Thymus (tissue), 11 donors: ENCODE measurements around the gene MRFAP1. TPM values are rescaled to one million over a fixed set of nuclear protein-coding genes. Genes with fewer than 3 reads are reported as not detected.

Experiments used
- DNase-seq, 9 donors: peaks; one replicate each; pipeline ENCODE4 v3.0.0-alpha.2; 2013; ENCODE audit warnings: low spot score in 9 of 9, low read depth in 6 of 9, missing footprints in 1 of 9
- H3K27ac ChIP-seq, 2 donors: one replicate each; pipeline ENCODE4 v1.5.1; 2013; ENCODE audit warnings: control low read depth in 1 of 2, low read depth in 1 of 2, low read length in 1 of 2, mild to moderate bottlenecking in 1 of 2, moderate library complexity in 1 of 2
- H3K27me3 ChIP-seq, 2 donors: one replicate each; pipeline ENCODE4 v1.5.1; 2013; ENCODE audit warnings: low read length in 1 of 2; ENCODE audit not compliant: control insufficient read depth in 2 of 2, insufficient read depth in 1 of 2
- H3K36me3 ChIP-seq, 2 donors: one replicate each; pipeline ENCODE4 v1.5.1; 2013; ENCODE audit warnings: low read length in 1 of 2, mild to moderate bottlenecking in 1 of 2, moderate library complexity in 1 of 2; ENCODE audit not compliant: control insufficient read depth in 2 of 2, insufficient read depth in 2 of 2
- H3K4me1 ChIP-seq, 2 donors: one replicate each; pipeline ENCODE4 v1.5.1; 2013; ENCODE audit warnings: low read length in 2 of 2; ENCODE audit not compliant: control insufficient read depth in 2 of 2, insufficient read depth in 2 of 2
- H3K4me3 ChIP-seq, 2 donors: one replicate each; pipeline ENCODE4 v1.5.1; 2013; ENCODE audit warnings: low read length in 2 of 2, control low read depth in 1 of 2, mild to moderate bottlenecking in 1 of 2
- H3K9me3 ChIP-seq, 2 donors: one replicate each; pipeline ENCODE4 v1.5.1; 2013; ENCODE audit warnings: low read length in 1 of 2, mild to moderate bottlenecking in 1 of 2; ENCODE audit not compliant: control insufficient read depth in 2 of 2, insufficient read depth in 1 of 2
- WGBS: extraction: QIAGEN DNeasy Blood & Tissue Kit; methylation state at CpG from one replicate; pipeline ENCODE4 v1.1.7; 2013; 5-methylcytosine and 5-hydroxymethylcytosine counted together
- polyA plus RNA-seq: library from polyadenylated mRNA; stranded (reverse); fragments of 200-250 nt; gene quantifications from one replicate; pipeline ENCODE4 v1.2.3, GENCODE V29; 2013
- total RNA-seq: library from RNA; stranded (reverse); fragments of 120-200 nt; gene quantifications from one replicate; pipeline ENCODE4 v1.2.4, GENCODE V29; 2013
- donor health status: healthy.

The MRFAP1 gene
- total and polyA plus RNA-seq, 2 donors: 67.3 to 302 TPM

DNA sequence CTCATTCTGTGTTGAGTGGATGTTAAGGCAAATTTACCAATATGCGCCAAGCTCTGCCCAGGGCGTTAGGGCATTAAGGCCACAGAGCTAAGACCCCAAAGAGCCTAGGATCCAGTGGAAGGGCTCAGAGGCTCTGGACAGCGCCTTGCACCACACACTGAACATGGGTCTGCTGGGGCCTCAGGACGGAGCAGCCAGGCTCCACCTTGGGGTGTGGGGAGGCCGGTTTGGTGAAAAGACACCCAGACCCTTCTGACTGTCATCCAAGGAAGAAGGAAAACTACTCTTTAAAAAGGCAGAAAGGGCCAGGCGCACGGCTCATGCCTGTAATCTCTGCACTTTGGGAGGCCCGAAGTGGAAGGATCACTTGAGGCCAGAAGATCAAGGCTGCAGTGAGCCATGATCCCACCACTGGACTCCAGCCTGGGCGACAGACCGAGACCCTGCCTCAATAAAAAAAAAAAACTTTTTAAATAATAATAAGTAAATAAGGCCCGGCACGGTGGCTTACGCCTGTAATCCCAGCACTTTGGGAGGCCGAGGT, 1.3 kb upstream of the MRFAP1 start:
- no peaks in the 10 kb centered on the region for H3K9me3 ChIP-seq
- peaks cover 16 to 21% of the 10 kb centered on the region in 2 donors for H3K36me3 ChIP-seq
- H3K27me3 ChIP-seq: no peaks in the 10 kb centered on the region
- H3K27ac ChIP-seq: no peak overlapping the region
- 98% methylated on average over 14 of the region's 14 CpGs for WGBS
- peaks cover 12 to 16% of the 10 kb centered on the region in 2 donors for H3K4me1 ChIP-seq
- H3K4me3 ChIP-seq: no peak overlapping the region
- no peak for DNase-seq

DNA sequence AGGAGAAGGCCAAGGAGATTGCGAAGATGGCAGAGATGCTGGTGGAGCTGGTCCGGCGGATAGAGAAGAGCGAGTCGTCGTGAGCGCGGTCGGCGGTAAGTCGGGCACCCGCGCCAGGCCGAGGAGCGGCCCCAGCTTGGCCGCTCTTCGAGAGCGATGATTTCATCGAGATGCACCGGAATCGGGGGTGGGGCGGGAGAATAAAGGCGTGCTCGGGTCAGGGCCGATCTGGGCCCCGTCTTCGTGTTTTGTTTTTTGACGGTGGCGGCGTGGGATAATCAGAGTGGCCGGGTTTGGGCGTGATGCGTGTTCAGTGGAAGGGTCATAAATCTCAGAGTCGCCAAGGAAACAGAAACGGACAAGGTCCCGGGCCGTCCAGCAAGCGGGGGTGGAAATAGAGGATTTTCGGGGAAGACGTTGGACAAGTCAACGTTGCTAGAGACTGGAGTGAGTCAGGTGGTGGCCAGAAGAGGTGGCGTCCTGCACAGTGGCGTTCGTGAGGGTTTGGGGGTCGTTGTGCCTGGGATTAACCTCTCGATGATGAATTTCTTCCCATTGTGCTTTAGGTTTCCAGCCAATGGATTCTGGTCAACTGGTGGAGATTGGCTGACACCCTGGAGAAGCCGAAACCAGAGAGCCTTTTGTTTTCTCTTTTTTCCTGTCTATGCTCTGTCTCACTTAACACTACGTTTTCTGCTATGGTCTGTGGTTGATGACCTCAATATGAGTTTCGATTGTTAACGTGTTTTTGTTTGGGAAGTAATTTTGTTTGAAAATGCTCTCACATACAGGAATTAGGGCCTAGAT, 882 bp downstream of the MRFAP1 start:
- Histone ChIP-seq H3K4me1 (peaks cover 12 to 16% of the 10 kb centered on the region in 2 donors), H3K4me3 (peak overlapping the region; percentile 93 to 99), H3K27me3 (no peaks in the 10 kb centered on the region), H3K36me3 (peaks cover 16 to 21% of the 10 kb centered on the region in 2 donors), H3K9me3 (no peaks in the 10 kb centered on the region), H3K27ac (peak overlapping the region; percentile 99 to 100)
- DNase-seq: peak in 4 of 9 donors; percentile 26 to 60 (median 36)
- 1% methylated on average over 50 of the region's 50 CpGs for WGBS

- peaks cover 12 to 16% of the 10 kb centered on the region in 2 donors for H3K4me1 ChIP-seq
- peak overlapping the region; percentile 93 to 99 for H3K4me3 ChIP-seq
- WGBS: 81% methylated on average over 5 of the region's 5 CpGs
- peaks cover 16 to 21% of the 10 kb centered on the region in 2 donors for H3K36me3 ChIP-seq
- H3K27me3 ChIP-seq: no peaks in the 10 kb centered on the region
- H3K27ac ChIP-seq: peak overlapping the region in 1 of 2 donors; percentile 100
- no peaks in the 10 kb centered on the region for H3K9me3 ChIP-seq
- no peak for DNase-seq
Measured at GRCh38 chr4:6641971-6642320, 1.5 kb downstream of the MRFAP1 start.

- Histone ChIP-seq H3K27ac (no peak overlapping the region), H3K4me1 (peaks cover 12 to 16% of the 10 kb centered on the region in 2 donors), H3K36me3 (peaks cover 16 to 21% of the 10 kb centered on the region in 2 donors), H3K27me3 (no peaks in the 10 kb centered on the region), H3K9me3 (no peaks in the 10 kb centered on the region), H3K4me3 (no peak overlapping the region)
- DNase-seq: no peak
- WGBS: 96% methylated on average over 8 of the region's 8 CpGs
Measured at GRCh38 chr4:6643141-6643847, 2.8 kb downstream of the MRFAP1 start.

GRCh38 chr4:6644792-6645530, 4.5 kb downstream of the MRFAP1 start:
- no peaks in the 10 kb centered on the region for H3K9me3 ChIP-seq

DNA sequence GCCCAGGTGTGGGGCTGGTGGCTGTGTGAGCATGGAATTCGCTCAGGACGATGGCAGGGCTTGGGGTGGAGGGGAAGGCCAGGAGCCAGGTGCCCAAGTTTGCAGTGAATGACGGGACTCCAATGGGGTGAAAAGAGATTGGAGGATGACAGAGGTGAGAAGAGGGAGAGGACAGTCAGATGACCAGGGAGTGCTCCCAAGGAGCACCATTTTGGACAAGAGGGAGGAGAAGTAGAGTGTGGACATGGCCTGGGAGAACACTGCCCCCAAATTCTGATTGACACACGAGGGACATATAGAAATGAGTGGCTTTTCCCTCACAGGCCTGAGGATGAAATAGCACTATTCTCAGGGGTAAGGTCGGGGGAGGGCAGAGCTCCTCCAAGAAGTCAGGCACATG, 6.7 kb downstream of the MRFAP1 start:
- Histone ChIP-seq H3K9me3 (no peaks in the 10 kb centered on the region), H3K27me3 (no peaks in the 10 kb centered on the region), H3K27ac (no peak overlapping the region), H3K4me1 (peaks cover 3 to 6% of the 10 kb centered on the region in 2 donors), H3K36me3 (peaks cover 9 to 14% of the 10 kb centered on the region in 2 donors), H3K4me3 (no peak overlapping the region)
- DNase-seq: no peak
- WGBS: 95% methylated on average over 5 of the region's 5 CpGs

More at GRCh38 chr4:6644792-6645530, 4.5 kb downstream of the MRFAP1 start:
- H3K4me3 ChIP-seq: no peak overlapping the region
- no peak for DNase-seq
- no peak overlapping the region for H3K27ac ChIP-seq
- H3K4me1 ChIP-seq: peaks cover 12 to 13% of the 10 kb centered on the region in 2 donors
- WGBS: 77% methylated on average over 5 of the region's 5 CpGs
- H3K36me3 ChIP-seq: peaks cover 16 to 21% of the 10 kb centered on the region in 2 donors
- H3K27me3 ChIP-seq: no peaks in the 10 kb centered on the region

GRCh38 chr4:6647582-6648230, 7.2 kb downstream of the MRFAP1 start:
- no peak for DNase-seq
- WGBS: 78% methylated on average over 6 of the region's 6 CpGs
- no peaks in the 10 kb centered on the region for H3K27me3 ChIP-seq
- no peak overlapping the region for H3K4me3 ChIP-seq
- no peaks in the 10 kb centered on the region for H3K9me3 ChIP-seq
- H3K27ac ChIP-seq: no peak overlapping the region
- H3K4me1 ChIP-seq: peaks cover 0 to 2% of the 10 kb centered on the region in 2 donors
- peaks cover 4 to 9% of the 10 kb centered on the region in 2 donors for H3K36me3 ChIP-seq

- WGBS: 94% methylated on average over 8 of the region's 8 CpGs
- Histone ChIP-seq H3K27ac (no peak overlapping the region), H3K9me3 (no peaks in the 10 kb centered on the region), H3K27me3 (no peaks in the 10 kb centered on the region), H3K36me3 (no peaks in the 10 kb centered on the region), H3K4me1 (no peaks in the 10 kb centered on the region), H3K4me3 (no peak overlapping the region)
- DNase-seq: no peak
Measured at GRCh38 chr4:6649216-6649615, 8.7 kb downstream of the MRFAP1 start.
